IPS DF 4.7 (cell line): Measurements from ENCODE around the gene MAG.

ENCODE experiments used
- DNase-seq: peaks from one replicate; pipeline ENCODE4 v3.0.0-alpha.2; 2013; ENCODE audit warnings: low spot score; ENCODE audit errors: extremely low read depth

MAG gene

DNA sequence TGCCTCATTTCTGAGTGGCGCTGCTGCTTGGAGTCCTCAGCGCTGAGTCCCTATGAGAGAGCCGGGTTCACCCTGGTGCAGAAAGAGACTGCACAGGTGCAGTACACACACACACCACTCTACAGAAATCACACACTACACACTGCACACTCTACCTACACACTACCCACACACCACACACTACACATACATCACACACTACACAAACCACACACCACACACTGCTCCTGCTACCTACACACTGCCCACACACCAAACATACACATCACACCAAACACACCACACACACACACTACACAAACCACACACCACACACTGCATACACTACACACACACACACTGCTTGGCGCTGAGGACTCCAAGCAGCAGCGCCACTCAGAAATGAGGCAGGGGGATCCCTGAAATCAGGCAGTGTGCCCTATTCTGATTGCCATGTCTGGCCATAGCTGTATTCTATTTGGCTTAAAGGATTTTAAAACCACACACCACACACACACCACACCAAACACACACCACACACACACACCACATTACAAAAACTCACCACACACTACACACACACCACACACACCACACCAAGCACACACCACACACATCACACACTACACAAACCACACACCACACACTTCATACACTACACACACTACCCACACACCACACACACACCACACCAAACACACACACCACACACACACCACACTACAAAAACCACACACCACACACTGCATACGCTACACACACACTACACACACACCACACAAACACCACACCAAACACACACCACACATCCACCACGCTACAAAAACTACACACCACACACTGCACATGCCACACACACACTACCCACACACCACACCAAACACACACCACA lies 4.9 kb downstream of the MAG start:
- no peak for DNase-seq

DNA sequence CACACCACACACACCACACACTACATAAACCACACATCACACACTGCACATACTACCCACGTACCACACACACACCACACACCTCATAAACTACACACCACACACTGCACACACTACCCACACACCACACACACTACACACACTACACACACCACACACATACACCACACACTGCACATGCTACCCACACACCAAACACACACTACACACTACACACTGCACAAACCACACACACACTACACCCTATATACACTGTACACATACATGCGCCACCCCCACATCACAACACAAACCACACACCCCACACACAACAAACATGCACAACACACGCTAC lies 5.5 kb downstream of the MAG start:
- no peak for DNase-seq

DNA sequence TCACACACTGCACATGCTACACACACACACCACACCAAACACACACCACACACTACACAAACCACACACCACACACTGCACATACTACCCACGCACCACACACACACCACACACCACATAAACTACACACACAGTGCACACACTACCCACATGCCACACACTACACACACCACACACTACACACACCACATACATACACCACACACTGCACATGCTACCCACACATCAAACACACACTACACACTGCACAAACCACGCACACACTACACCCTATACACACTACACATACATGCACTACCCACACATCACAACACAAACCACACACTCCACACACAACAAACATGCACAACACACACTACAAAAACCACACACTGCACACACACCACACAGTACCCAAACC lies 6.0 kb downstream of the MAG start:
- DNase-seq: no peak

DNA sequence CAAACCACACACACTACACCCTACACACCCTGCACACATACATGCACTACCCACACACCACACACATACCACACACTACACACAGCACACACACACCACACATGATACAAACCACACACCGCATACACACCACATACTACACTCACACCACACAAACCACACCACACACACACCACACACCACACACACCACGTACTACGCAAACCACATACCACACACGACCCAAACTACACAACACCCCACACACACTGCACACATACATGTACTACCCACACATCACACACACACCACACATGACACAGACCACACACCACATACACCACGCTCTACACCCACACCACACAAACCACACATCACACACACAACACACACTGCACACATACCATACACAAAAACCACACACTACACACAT lies 6.6 kb downstream of the MAG start:
- DNase-seq: no peak

DNA sequence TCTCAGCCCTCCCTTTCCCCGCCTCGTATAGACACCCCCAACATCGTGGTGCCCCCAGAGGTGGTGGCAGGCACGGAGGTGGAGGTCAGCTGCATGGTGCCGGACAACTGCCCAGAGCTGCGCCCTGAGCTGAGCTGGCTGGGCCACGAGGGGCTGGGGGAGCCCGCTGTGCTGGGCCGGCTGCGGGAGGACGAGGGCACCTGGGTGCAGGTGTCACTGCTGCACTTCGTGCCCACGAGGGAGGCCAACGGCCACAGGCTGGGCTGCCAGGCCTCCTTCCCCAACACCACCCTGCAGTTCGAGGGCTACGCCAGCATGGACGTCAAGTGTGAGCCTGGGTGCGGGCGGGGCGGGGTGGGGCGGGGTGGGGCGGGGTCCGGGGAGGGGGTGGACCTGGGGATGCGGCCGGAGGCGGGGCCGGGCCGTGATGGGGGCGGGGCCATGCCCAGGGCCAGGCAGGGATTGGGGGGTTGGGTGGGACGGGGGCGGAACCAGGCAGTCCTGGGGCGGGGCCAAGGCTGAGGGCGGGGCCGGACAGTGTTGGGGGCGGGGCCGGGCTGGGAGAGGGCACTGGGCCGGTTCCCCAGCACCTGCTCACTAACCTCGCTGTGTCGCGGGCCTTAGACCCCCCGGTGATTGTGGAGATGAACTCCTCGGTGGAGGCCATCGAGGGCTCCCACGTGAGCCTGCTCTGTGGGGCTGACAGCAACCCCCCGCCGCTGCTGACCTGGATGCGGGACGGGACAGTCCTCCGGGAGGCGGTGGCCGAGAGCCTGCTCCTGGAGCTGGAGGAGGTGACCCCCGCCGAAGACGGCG lies 7.8 kb downstream of the MAG start:
- no peak for DNase-seq

DNA sequence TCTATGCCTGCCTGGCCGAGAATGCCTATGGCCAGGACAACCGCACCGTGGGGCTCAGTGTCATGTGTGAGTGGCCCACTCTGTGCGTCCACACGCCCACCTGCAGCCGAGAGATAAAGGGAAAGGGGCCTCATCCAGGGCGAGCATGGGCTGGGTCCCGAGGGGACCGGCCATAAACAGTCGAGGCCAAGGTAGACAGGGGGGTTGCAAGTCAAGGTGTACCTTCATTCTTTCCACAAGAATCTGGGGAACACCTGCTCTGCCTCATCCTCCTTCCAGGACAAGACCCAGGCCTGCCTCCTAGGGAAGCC lies 8.3 kb downstream of the MAG start:
- no peak for DNase-seq

DNA sequence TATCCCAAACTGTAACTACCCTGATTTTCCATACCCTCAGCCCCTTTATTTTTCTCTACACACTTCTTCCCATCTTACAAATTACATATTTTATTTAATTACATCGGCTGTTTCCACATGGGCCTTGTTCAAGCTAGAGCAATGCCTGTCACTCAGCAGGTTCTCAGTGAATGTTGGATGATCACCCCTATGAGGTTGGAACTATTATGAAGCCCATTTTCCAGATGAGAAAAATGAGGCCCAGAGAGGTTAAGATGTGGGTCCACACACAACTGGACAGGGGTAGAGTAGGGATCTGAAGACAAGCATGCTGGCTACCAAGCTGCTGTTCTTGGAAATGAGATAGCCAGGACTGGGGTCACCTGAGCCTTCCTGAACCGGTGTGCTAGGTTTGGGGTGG lies 10.0 kb downstream of the MAG start:
- no peak for DNase-seq

DNA sequence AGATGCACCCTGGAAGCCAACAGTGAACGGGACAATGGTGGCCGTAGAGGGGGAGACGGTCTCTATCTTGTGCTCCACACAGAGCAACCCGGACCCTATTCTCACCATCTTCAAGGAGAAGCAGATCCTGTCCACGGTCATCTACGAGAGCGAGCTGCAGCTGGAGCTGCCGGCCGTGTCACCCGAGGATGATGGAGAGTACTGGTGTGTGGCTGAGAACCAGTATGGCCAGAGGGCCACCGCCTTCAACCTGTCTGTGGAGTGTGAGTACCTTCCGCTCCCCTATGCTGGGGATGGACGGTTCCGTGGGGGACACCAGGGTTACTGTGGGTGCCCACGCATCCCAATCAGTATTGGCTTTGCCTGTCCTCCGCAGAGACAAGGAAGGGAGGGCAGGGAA lies 10.5 kb downstream of the MAG start:
- DNase-seq: no peak

DNA sequence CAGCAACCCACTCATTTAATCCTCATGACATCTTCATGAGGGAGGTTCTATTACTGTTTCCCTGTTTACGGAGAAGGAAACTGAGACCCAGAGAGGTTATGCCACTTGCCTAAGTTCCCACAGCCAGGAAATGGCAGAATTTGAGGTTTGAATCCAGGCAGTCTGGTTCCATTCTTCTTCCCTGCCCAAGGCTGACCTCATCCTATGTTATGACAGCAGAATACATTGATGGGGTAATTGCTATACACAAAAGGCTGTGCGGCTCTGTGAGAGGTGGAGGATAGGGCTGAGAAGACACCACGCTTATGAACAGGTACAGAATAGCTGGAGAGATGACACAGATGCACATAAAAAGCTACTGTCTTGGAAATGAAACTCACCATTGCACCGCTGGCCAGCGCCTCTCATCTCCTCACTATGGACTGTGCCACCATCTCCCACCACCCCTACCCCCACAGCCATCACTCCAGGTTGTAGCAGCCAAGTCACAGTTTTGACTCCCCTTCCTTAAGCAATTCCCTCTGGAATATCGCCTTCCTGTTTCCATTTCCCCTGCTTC lies 11.5 kb downstream of the MAG start:
- no peak for DNase-seq

DNA sequence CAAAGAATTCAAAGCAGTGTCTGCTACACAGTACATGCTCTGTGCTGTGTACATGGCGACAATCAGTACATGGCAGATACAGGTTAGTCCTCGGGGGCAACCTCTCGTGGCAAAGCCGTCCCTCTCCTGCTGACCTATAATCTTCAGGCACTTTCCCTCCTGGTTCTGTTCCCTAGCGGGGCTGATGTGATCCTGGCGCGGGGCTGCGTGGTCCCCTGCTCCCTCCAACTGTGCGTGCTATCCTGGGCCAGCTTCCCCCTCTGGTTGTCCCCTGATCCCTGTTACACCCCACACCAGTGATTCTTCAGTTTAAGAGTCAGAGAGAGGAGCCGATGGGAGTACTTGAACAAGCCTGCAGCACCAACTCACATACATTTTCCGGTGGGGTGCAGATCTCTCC lies 12.1 kb downstream of the MAG start:
- DNase-seq: no peak

DNA sequence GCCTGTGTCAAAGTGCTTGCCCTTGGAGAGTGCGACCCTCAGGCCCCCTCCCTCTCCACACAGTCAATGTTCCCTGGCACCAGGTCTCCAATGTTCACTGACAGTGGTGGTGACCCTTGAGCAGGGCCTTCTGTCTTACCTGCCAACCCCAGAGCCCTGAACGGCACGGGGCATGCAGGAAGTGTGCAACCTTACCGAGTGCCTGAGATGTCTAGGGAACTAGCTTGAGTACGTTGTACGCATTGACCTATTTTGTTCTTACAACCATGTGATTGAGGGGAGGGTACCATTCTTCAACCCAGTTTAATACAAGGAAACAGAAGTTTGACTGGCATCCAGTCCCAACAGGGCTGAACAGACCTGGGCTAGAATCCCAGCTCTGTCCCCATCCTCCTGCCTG lies 13.2 kb downstream of the MAG start:
- DNase-seq: no peak

DNA sequence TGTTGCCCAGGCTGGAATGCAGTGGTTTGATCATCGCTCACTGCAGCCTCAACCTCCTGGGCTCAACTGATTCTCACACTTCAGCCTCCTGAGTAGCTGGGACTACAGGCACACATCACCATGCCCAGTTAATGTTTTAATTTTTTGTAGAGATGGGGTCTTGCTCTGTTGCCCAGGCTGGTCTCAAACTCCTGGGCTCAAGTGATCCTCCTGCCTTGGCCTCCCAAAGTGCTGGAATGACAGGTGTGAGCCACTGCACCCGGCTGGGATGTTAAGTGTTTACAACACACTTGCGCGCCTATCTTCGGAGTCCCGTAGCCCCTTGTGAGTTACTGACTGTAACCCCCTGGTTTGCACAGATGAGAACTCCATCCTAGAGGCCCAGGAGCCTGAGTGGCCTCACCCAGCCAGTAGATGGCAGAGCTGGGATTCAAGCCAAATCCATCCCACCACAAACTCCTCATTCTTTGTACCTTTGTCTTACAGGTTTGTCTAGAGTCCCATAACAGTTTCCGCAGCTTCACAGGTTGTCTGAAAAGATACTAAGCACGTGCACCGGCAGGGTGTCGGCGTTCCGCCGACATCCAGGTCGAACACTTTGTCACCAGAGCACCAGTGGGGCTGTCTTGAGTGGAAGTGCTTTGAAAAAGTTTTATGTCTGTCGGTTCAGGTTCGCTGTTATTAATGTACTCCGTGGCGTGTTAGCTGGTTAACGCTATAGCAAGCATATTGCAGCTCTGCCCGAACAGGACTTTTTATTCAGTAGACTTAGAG lies 14.7 kb downstream of the MAG start:
- no peak for DNase-seq

DNA sequence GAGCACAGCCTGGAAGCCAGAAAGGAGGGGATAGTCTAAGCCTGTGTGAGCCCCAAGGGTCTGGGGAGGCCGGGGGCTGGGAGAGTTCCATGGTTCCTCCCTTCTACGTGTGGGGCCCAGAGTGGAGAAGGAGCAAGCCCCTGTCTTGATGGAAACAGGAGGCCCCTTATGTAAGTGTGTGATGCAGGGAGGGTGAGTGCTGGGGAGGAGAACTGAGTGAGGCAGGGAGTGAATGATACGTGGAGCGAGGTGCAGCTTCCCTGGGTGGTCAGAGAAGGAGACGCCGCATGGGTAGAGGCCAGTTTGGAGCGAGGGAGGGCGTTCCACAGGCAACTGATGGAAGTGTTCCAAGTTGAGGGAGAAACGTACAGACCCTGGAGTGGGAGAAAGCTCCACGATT lies 16.0 kb downstream of the MAG start:
- no peak for DNase-seq

DNA sequence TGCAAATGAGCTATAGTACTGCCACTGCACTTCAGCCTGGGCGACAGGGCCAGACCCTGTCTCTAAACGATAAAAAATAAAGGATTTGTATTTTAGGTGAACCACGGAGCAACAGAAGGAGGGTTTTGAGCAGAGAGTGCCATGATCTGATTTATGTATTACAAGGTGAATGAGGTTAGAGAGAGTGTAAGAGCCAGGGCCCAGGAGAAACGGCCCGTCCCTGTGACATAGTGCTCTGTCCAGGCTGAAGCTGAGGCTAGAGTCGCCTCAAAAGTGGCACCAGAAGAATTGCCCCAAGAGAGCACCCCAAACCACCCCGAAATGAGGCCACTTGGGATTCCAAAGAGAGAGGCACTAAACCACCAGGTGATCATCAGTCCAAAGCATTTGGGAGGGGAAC lies 16.9 kb downstream of the MAG start:
- no peak for DNase-seq

DNA sequence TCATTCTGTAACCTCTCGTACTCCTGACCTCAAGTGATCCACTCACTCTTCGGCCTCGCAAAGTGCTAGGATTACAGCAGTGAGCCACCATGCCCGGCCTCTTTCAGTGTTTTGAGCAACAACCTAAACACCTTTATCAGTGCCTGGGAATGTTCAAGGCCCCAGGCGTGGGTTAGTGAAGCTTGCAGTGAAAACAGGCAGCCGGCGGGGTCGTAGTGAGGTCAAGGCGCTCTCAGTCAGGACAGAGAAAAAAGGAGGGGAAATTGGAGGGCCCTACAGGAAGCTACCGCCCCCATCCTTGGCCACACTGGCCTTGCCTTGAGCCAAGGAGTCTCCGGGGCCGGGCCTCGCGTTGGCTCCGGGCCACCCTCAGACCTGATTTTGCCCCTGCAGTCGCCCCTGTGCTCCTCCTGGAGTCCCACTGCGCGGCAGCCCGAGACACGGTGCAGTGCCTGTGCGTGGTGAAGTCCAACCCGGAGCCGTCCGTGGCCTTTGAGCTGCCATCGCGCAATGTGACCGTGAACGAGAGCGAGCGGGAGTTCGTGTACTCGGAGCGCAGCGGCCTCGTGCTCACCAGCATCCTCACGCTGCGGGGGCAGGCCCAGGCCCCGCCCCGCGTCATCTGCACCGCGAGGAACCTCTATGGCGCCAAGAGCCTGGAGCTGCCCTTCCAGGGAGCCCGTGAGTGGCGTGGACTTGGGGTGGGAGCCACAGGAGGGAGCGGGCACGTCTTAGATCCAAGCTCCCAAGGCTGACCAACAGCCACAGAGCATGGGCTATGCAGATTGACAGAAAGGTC lies 17.7 kb downstream of the MAG start:
- DNase-seq: no peak

DNA sequence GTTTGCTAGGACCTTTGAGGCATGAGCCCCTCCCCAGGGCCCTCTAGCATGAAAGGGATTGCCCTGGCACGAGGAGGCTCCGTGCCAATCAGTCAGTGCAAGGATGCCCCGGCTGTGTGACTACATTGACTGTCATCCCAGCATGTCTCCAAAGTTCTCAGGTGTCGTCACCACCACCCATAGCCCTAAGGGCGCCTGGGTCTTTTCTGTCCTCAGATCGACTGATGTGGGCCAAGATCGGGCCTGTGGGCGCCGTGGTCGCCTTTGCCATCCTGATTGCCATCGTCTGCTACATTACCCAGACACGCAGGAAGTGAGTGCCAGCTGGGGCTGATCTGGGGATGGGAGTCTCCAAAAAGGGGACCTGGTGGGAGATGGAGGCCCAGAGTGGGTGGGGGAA lies 18.4 kb downstream of the MAG start:
- no peak for DNase-seq

DNA sequence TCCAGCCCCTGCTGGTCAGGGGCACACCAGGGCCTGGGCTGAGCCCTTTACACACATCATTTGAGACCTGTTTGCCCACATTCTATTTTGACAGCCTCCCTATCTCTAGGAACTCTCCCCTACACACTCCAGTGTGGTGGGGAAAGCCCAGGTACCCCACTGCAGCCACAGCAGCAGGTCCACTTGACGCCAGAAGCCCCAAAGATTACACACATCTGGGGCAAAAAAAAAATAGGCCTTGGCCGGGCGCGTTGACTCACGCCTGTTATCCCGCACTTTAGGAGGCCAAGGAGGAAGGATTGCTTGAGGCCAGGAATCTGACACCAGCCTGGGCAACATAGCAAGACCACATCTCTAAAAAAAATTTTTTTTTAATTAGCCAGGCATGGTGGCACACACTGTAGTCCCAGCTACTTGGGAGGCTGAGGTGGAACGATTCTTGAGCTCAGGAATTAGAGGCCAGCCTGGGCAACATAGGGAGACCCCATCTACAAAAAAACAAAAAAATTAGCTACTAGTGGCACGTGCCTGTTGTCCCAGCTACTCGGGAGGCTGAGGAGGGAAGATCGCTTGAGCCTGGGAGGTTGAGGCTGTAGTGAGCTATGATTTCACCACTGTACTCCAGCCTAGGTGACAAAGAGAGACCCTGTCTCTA lies 19.0 kb downstream of the MAG start:
- DNase-seq: no peak

DNA sequence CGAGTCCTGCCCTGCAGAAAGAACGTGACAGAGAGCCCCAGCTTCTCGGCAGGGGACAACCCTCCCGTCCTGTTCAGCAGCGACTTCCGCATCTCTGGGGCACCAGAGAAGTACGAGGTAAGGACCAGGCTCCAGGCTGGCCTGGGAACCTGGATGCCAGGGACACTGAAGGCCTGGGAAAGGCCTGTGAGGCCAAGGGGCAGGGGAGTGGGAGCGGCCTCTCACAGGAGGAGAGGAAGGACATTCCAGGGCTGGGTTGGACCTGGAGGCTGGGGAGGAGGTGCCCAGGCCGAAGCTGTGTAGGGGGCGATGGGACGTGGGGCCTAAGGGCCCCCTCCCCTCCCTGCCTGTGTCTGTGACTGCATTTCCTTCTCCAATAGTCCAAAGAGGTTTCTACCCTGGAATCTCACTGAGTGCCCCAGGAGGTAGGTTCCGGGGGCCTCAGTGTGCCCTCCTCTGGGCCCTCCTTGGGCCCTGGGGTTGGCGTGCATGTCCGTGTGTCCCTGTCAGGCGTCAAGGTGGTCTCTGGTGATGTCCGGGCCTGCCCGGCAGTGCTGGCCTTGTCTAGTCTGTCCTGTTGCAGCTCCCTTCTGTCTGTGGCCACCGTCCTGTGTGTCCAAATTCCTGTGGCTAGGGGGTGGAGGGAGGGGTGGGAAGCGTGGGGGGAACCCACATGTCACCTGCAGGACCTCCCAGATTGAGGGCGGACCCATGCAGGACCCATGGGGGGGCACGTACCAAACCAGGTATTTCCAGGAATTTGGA lies 20.1 kb downstream of the MAG start:
- no peak for DNase-seq

DNA sequence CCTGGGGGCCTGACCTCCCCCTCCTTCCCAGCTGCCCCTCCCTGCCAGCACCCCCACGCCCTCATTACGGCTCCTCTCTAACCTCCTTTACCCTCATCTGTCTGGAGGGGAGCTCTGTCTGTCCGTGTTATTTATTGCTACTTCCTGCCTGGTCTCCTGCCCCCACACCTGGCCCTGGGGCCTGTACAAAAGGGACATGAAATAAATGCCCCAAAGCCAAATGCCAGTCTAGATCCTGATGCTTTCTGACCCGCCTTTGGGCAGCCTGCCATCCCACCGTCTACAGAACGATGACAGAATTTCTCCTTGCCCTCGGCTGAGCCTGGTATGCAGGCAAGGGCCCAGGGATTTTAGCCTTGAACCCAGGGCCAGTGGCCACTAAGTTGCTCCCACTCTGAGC lies 21.6 kb downstream of the MAG start:
- no peak for DNase-seq

DNA sequence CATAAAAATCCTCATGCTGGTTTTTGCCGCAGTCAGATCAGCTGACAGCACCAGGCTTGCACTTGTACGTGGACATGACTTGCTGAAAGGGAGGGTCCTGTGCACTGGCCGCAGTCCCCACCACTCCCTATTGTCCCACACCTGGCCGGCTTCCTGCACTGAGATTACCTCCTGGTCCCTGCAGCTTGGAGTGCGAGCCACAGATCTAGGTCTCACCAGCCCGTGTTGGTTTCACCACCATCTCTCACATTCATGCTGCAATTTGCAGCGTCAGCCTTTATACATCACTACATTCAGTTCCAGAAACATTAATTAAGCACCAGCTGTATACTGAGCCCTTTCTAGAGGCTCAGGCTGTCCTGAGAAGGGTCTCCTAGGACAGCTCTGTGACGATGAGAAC lies 22.1 kb downstream of the MAG start:
- no peak for DNase-seq
